GM20000 (cell line): ENCODE results near the gene GRID1.

Source experiments
- DNase-seq: peaks from one replicate; pipeline ENCODE4 v3.0.0; 2012; ENCODE audit warnings: low spot score
- CTCF ChIP-seq: IDR thresholded peaks from 2 replicates; pipeline ENCODE4 v1.5.1; 2012; ENCODE audit warnings: mild to moderate bottlenecking, control low read depth; ENCODE audit errors: extremely low read depth, missing control alignments

GRID1 gene

DNA sequence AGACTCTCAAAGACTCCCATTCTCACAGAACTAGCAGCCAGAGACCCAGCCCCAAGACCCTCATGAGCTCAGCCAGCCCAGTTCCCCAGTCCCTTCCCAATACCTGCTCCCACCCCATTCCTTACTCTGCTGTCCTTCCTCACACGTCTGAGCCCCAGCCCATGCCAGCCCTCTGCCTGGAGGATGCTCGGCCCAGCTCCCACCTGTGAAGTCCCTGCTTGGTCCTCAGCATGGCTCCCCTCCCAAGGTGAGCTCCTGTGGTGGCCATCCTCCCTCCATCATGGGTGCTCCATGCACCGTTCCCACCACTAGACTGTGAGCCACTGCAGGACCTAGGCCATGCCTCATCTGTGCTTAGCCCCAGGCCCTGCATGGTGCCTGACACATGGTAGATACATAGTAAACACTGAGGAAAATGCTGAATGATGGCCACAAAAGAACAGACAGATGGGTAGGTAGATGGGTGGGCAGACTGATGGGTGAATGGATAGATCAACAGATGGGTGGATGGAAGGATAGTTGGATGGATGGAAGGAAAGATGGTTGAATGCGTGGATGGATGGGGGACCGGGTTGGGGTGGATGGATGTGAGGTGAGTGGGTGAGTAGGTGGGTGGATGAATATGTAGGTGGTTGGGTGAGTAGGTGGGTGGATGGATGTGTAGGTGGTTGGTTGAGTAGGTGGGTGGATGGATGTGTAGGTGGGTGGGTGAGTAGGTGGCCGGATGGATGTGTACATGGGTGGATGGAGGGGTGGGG, 138.9 kb downstream of the GRID1 start:
- no peak for TF ChIP-seq CTCF
- DNase-seq, result no peak

DNA sequence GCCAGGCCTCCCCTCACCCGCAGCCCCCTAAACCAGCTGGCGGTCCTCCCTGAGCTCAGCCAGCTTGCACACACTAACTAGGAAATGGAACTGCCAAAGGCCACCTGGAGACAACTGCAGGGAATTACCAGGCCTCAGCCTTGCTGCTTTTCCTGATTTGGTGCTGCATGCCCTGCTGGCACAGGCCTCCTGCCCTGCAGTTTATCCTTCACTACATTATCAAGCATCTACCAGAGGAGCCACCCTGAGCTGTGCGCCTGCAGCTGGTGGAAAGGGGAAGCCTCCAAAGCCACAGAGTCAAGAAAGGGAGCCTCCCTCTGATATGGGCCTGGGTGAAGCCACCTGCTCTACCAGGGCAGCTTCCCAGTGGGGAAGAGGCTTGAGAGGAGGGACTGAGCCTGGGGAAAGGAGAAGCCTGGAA, 139.8 kb downstream of the GRID1 start:
- DNase-seq, result no peak
- TF ChIP-seq CTCF, result no peak

DNA sequence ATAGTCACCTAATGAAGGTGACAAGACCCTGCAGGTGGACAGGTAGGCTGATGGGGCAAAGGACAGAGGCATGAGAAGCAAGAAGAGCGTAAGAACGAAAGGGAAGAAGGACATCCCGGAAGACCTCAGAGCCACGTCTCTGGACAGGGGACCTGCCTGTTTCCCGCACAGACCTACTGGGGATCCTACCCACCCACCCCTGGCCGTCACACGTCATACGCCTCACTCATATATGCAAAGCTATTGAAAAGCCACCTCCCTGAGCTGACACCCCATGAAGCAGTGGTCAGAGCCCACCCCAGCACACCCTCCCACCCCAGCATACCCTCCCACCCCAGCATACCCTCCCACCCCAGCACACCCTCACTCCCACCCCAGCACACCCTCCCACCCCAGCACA, 140.6 kb downstream of the GRID1 start:
- no peak for TF ChIP-seq CTCF
- no peak for DNase-seq

GRCh38 chr10:86225103-86225782, 141.4 kb downstream of the GRID1 start:
- DNase-seq, result no peak
- no peak for TF ChIP-seq CTCF

DNA sequence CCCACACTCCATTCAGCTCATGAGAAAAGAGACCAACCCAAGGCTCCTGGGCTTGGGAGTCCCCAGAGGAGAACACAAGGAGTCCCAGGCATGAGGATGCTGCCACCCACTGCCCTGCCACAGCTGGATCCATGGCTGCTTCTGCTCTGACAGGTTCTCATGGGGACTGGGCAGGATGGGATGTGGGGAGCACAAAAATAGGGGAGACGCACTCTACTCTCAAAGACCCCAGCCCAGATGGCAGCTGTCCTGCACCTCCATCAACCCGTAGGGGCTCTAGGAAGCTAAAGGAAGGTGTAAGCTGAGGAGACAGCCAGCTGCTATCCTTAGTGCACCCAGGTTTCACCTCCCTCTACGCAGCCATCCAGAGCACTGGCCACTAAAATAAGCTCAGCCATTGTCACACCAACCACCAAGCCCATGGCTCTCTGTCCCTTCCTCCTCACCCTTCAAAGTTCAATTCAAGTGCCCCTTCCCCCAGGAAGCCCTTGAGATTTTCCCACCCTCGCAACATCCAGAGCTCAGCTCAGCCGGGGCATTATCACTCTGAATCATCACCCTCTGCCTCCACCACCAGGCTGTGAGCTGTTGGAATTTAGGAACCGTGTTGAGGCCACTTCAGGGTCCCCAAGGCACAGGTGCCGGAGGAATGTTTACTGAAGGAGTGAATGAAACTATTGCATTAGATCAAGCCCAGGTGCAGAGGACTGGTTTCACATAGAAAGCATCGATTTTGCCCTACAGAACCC, 142.1 kb downstream of the GRID1 start:
- TF ChIP-seq CTCF, result no peak
- no peak for DNase-seq

DNA sequence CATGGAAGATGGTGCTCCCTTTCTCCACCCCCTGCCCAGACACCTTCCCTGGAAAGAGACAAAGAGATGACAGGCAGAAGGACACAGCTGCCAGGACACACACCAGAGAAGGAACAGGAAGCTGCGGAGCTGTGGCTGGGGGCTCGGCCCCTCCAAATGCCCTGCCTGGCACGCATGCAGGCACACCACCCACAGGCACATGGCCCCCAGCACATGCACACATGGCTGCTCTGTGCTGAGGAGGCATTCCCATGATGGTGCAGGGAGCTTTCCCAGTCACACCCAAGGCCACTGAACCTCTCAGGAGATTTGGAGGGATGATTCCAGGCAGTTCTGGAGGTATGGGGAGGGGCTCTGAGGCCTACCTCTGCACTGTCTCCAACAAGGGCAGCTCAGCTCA, 143.3 kb downstream of the GRID1 start:
- DNase-seq, result no peak
- no peak for TF ChIP-seq CTCF

DNA sequence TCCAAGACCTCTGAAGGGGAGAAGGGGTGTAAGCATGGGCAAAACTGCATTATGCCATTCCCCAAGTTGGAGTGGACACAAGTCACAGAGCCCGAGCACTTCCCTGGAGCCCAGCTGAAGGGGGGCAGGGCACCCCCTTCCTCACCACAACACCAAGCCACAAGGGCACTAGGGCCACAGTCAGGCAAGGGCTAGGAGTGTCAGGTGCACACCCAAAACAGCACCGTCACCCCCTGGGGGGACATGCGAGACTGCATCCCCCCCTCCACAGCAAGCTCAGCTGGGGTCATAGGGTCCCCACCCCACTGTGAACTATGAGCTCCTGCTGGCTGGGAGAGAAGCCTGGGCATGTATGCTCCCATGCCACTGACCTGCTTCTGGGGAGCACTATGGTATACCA, 143.9 kb downstream of the GRID1 start:
- TF ChIP-seq CTCF, result no peak
- DNase-seq, result no peak
